Measurements from ENCODE around the gene USP25.

USP25 gene

DNA sequence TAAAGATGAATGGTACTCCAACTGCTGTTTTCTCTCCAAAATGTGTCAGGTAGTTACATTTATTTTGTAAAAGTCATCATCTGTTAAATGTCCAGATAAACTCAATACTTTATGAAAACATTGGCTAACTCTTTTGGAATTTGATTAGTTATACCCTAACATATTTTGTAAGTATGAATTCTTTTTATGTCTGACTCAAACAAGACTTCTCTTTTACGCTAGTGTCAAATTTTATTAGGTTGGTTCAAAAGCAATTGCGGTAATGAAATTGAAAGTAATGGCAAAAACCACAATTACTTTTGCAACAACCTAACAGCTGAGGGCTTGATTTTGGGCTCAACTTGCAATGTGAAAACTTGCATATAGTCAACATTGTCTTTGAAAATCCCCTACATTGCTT, 41.0 kb upstream of the USP25 start:
- TF ChIP-seq, protein P1, sequence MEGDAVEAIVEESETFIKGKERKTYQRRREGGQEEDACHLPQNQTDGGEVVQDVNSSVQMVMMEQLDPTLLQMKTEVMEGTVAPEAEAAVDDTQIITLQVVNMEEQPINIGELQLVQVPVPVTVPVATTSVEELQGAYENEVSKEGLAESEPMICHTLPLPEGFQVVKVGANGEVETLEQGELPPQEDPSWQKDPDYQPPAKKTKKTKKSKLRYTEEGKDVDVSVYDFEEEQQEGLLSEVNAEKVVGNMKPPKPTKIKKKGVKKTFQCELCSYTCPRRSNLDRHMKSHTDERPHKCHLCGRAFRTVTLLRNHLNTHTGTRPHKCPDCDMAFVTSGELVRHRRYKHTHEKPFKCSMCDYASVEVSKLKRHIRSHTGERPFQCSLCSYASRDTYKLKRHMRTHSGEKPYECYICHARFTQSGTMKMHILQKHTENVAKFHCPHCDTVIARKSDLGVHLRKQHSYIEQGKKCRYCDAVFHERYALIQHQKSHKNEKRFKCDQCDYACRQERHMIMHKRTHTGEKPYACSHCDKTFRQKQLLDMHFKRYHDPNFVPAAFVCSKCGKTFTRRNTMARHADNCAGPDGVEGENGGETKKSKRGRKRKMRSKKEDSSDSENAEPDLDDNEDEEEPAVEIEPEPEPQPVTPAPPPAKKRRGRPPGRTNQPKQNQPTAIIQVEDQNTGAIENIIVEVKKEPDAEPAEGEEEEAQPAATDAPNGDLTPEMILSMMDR (IDR thresholded peaks at IDR 0.05): no peak
- DNase-seq (ENCODE audit: low spot score): no peak
- H3K27ac ChIP-seq: no peak overlapping the region
- no peak overlapping the region for H3K4me3 ChIP-seq

DNA sequence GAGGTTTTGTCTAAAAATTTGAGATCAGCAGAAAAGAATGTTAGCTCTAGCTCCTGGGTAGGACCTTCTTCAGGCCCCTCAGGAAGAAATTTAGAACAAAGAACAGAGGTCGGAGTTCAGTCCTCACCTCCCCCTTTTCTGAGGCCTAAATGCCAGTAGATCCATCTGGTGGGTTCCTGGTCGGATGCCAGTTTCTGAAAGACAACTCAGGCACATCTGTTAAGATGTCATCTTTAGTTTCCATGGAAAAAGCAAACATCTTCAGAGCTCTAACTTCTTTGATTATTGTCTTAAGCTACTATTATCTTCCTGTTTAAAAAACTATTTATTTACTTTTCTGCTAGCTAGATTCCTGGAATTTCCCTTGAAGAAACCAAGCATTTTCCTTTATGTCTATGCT, 37.1 kb upstream of the USP25 start:
- H3K27ac ChIP-seq: no peak overlapping the region
- TF ChIP-seq, protein P1 (IDR thresholded peaks at IDR 0.05): no peak
- no peak overlapping the region for H3K4me3 ChIP-seq
- no peak for DNase-seq (ENCODE audit: low spot score)

DNA sequence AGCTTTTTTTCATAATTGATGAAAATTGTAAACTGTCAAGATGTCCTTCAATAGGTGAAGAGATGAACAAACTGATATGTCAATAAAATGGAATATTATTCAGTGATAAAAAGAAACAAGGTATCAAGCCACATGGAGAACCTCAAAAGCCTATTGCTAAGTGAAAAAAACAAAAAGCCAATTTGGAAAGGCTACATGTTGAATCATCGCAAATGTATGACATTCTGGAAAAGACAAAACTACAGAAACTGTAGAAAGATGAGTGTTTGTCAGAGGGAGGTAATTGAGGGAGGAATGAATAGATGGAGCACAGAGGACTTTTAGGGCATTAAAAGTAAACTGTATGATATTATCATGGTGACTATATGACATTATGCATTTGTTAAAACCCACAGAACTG, 34.5 kb upstream of the USP25 start:
- H3K4me3 ChIP-seq: no peak overlapping the region
- no peak for DNase-seq (ENCODE audit: low spot score)
- TF ChIP-seq, protein P1 (IDR thresholded peaks at IDR 0.05): no peak

DNA sequence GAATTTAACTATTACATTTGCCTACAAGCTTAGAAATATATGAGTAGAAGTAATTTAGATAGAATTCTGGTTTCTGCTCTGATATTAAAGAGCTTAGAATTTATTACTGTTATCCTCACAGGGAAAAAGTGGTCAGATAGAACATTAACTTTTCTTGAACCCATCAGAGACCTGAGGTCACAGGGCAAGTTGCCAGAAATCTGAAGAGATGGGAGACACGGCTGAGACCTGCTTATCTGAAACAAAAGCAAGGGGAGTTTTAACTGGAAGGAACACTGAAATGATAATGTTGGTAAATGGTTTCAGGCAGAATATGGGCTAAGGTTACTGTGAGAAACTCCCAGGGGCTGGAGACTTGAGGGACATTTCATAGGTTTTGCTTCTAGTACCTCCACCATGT, 28.0 kb upstream of the USP25 start:
- Histone ChIP-seq H3K27ac (no peak overlapping the region), H3K4me3 (no peak overlapping the region)
- TF ChIP-seq, protein P1 (IDR thresholded peaks at IDR 0.05): no peak
- DNase-seq (ENCODE audit: low spot score): no peak

More for the DNA sequence above, 34.5 kb upstream of the USP25 start:
- no peak overlapping the region for H3K27ac ChIP-seq

GRCh38 chr21:15703932-15704331, 25.9 kb upstream of the USP25 start:
- no peak for DNase-seq (ENCODE audit: low spot score)
- Histone ChIP-seq H3K4me3 (no peak overlapping the region), H3K27ac (no peak overlapping the region)
- TF ChIP-seq, protein P1 (IDR thresholded peaks at IDR 0.05): no peak

- no peak for DNase-seq (ENCODE audit: low spot score)
- TF ChIP-seq, protein P1 (IDR thresholded peaks at IDR 0.05): no peak
- Histone ChIP-seq H3K27ac (no peak overlapping the region), H3K4me3 (no peak overlapping the region)
Measured at GRCh38 chr21:15706696-15707095, 23.1 kb upstream of the USP25 start.

- H3K27ac ChIP-seq: no peak overlapping the region
- H3K4me3 ChIP-seq: no peak overlapping the region
- TF ChIP-seq, protein P1 (IDR thresholded peaks at IDR 0.05): no peak
- DNase-seq (ENCODE audit: low spot score): no peak
Measured at GRCh38 chr21:15713412-15713811, 16.4 kb upstream of the USP25 start.

Data from coronary artery (tissue), 2 donors.